Progenitor cell of endocrine pancreas (in vitro differentiated cells): ENCODE measurements around the gene TMEM72. TPM values are rescaled to one million over a fixed set of nuclear protein-coding genes. Genes with fewer than 3 reads are reported as not detected.

Experiments used
- DNase-seq: peaks from one replicate; pipeline ENCODE4 v3.0.0; 2021; ENCODE audit warnings: low spot score; ENCODE audit not compliant: unreplicated experiment
- H3K27ac Mint-ChIP-seq: 2 replicates; pipeline ENCODE4 v1.8.0; 2021; ENCODE audit warnings: mild to moderate bottlenecking, moderate library complexity, mixed read lengths
- H3K27me3 Mint-ChIP-seq: 2 replicates; pipeline ENCODE4 v1.8.0; 2021; ENCODE audit warnings: mixed read lengths
- H3K36me3 Mint-ChIP-seq: 2 replicates; pipeline ENCODE4 v1.8.0; 2022; ENCODE audit warnings: mixed read lengths; ENCODE audit not compliant: insufficient read depth
- H3K4me1 Mint-ChIP-seq: 2 replicates; pipeline ENCODE4 v1.8.0; 2021; ENCODE audit warnings: low read depth, mixed read lengths
- H3K4me3 Mint-ChIP-seq: 2 replicates; pipeline ENCODE4 v1.8.0; 2021; ENCODE audit warnings: low read depth, mild to moderate bottlenecking, moderate library complexity, mixed read lengths
- H3K9me3 Mint-ChIP-seq: 2 replicates; pipeline ENCODE4 v1.8.0; 2021; ENCODE audit warnings: low read depth, mixed read lengths
- CTCF ChIP-seq: fragments of 200-600 bp; sonication (generic); IDR thresholded peaks from one replicate; pipeline ENCODE4 v1.5.0; 2021; ENCODE audit warnings: antibody characterized with exemption, mild to moderate bottlenecking; ENCODE audit not compliant: unreplicated experiment
- total RNA-seq: library from RNA; stranded (reverse); gene quantifications from 2 replicates; pipeline ENCODE4 v1.2.1, GENCODE V29; 2021

The TMEM72 gene
- total RNA-seq, 1 donor from 2014 or later: 0.93 TPM

DNA sequence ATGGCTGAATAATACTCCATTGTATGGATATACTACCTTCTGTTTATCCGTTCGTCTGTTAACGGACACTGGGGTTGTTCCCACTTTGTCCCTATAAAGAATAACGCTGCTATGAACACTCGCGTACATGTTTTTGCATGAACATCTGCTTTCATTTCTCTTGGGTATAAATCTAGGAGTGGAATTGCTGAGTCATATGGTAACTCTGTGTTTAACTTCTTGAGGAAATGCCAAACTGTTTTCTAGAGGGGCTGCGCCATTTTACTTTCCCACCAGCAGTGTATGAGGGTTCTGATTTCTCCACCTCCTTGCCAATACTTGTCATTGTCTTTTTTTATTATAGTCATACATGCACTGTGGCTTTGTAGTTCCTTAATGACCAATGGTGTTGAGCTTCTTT lies 27.8 kb downstream of the TMEM72 start:
- no peak for DNase-seq
- Mint-ChIP-seq H3K4me1 (peaks cover 7% of the 10 kb centered on the region), H3K36me3 (peaks cover 4% of the 10 kb centered on the region), H3K27ac (no peak overlapping the region), H3K27me3 (peaks cover 3% of the 10 kb centered on the region), H3K9me3 (peaks cover 22% of the 10 kb centered on the region), H3K4me3 (no peak overlapping the region)
- TF ChIP-seq CTCF: no peak

DNA sequence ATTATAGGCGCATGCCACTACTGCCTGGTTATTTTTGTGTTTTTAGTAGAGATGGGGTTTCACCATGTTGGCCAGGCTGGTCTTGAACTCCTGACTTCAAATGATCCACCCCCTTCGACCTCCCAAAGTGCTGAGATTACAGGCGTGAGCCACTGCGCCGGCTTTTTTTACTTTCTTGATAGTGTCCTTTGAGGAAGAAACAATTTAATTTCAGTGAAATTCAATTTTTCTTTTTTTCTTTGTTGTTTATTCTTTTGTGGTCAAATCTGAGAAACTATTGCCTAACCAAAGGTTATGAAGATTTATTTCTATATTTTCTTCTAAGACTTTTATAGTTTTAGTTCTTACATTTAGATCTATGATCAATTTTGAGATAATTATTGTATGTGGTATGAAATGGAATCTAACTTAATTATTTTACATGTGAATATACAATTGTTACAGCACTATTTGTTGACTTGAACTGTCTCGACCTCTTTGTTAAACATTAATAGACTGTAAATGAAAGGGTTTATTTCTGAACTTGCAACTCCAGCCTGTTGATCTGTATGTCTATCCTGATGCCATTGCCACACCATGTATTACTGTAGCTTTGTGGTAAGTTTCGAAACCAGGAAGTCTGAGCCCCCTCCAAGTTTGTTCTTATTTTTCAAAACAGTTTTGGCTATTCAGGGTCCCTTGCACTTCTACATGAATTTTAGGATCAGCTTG lies 28.7 kb downstream of the TMEM72 start:
- H3K27me3 Mint-ChIP-seq: no peaks in the 10 kb centered on the region
- peaks cover 31% of the 10 kb centered on the region for H3K9me3 Mint-ChIP-seq

GRCh38 chr10:44944354-44944753 lies 33.2 kb downstream of the TMEM72 start:
- Mint-ChIP-seq H3K9me3 (peaks cover 28% of the 10 kb centered on the region), H3K4me1 (peaks cover 2% of the 10 kb centered on the region)

More for the DNA sequence above, 28.7 kb downstream of the TMEM72 start:
- H3K4me1 Mint-ChIP-seq: peaks cover 7% of the 10 kb centered on the region
- no peak for TF ChIP-seq CTCF
- DNase-seq: no peak
- H3K4me3 Mint-ChIP-seq: no peak overlapping the region
- peaks cover 6% of the 10 kb centered on the region for H3K36me3 Mint-ChIP-seq
- H3K27ac Mint-ChIP-seq: no peak overlapping the region

DNA sequence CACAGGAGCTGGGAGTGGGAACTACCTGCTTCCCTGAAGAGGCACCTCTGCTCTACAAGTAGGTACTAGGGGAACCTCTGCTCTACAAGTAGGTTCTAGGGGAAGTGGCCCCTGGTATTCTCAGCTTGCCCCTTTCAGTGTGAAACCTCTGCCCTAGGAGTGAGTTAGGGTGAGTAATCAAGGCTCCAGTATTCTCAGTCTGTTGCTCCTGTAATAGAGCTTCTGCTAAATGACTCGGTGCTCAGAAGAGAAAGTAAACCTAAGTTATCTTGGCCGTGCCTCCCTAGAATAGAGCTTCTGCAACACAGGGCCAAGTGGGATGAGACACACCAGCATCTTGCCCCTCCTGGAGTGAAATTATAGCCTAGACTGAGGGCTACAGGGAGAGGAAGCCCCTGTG lies 35.1 kb downstream of the TMEM72 start:
- peaks cover 3% of the 10 kb centered on the region for H3K36me3 Mint-ChIP-seq
- no peak overlapping the region for H3K4me3 Mint-ChIP-seq
- no peaks in the 10 kb centered on the region for H3K4me1 Mint-ChIP-seq
- H3K27ac Mint-ChIP-seq: no peak overlapping the region
- TF ChIP-seq CTCF: no peak
- no peak for DNase-seq
- H3K27me3 Mint-ChIP-seq: no peaks in the 10 kb centered on the region
- H3K9me3 Mint-ChIP-seq: peaks cover 22% of the 10 kb centered on the region

More at GRCh38 chr10:44944354-44944753, 33.2 kb downstream of the TMEM72 start:
- Mint-ChIP-seq H3K36me3 (peaks cover 5% of the 10 kb centered on the region), H3K4me3 (no peak overlapping the region), H3K27ac (no peak overlapping the region), H3K27me3 (no peaks in the 10 kb centered on the region)
- no peak for DNase-seq
- TF ChIP-seq CTCF: no peak

GRCh38 chr10:44947371-44948152 lies 36.4 kb downstream of the TMEM72 start:
- TF ChIP-seq CTCF: no peak
- Mint-ChIP-seq H3K4me1 (peaks cover under 1% of the 10 kb centered on the region), H3K27ac (no peak overlapping the region), H3K4me3 (no peak overlapping the region), H3K9me3 (peaks cover 13% of the 10 kb centered on the region), H3K36me3 (peaks cover 3% of the 10 kb centered on the region), H3K27me3 (no peaks in the 10 kb centered on the region)
- DNase-seq: no peak
